H1 (cell line): ENCODE results near the gene SEL1L2. TPM values are rescaled to one million over a fixed set of nuclear protein-coding genes. Genes with fewer than 3 reads are reported as not detected.

Experiments used
- ATF2 ChIP-seq: IDR thresholded peaks from 2 replicates; pipeline ENCODE4 v1.6.1; 2012; ENCODE audit warnings: low read length, inconsistent platforms
- NANOG ChIP-seq: IDR thresholded peaks from 2 replicates; pipeline ENCODE4 v1.6.1; 2011; ENCODE audit warnings: low read length, low read depth, mild to moderate bottlenecking, inconsistent platforms; ENCODE audit not compliant: insufficient read depth, poor library complexity, severe bottlenecking
- SP2 ChIP-seq: IDR thresholded peaks from 2 replicates; pipeline ENCODE4 v1.6.1; 2012; ENCODE audit warnings: mild to moderate bottlenecking, low read length, inconsistent platforms
- TBP ChIP-seq: IDR thresholded peaks from 2 replicates; pipeline ENCODE4 v1.6.1; 2011; ENCODE audit warnings: low read depth, low read length, improper control_type of control experiment
- ZNF274 ChIP-seq: IDR thresholded peaks from 2 replicates; pipeline ENCODE4 v1.7.0; 2012; ENCODE audit warnings: low read length, borderline replicate concordance; ENCODE audit errors: extremely low read depth
- polyA plus RNA-seq, 7 experiments: library from polyadenylated mRNA; depleted of rRNA in 3 of 7; stranded (reverse) in 5 of 7; unstranded in 2 of 7; fragments of >200 nt in 5 of 7; fragments of 200-250 nt in 2 of 7; gene quantifications; 1 replicate in 5 of 7; 2 replicates in 1 of 7; 4 replicates in 1 of 7; pipeline versions ENCODE4 v1.2.1 to v1.2.3, GENCODE V29; 2011 to 2013; ENCODE audit warnings: missing spikeins in 2 of 7, mixed read lengths in 2 of 7
- total RNA-seq: library from RNA; stranded (reverse); fragmentation: NEBNext Ultra II Directional; extraction: Animal tissue kit (Norgen Biotek cat#: 25700); gene quantifications from 2 replicates; pipeline ENCODE4 v1.2.1, GENCODE V29; 2021

Gene SEL1L2
- total and polyA plus RNA-seq, 2 of the 8 experiments (the other 6 are each of a cell fraction or from before 2014, with no cell fraction given), result not detected

DNA sequence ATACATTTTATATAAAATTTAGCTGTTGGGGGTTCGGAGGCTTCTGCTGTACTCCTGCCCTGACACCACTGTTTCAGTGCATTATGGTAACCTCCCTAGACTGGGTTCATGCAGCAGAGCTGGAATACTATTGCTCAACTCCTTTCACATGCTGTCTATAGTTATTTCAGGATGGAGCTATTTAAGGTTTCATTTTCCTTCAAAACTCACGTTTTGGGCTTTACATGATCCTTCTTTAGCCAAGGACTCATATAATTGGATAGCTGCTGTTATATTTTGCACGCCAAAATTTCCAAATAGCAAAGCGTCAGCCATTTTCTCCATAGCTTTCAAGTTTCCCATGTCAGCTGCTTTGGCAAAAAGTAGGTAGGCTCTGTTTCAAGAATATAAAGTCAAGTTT is 76.8 kb downstream of the SEL1L2 start (continued):
- TF ChIP-seq TBP (no peak), ZNF274 (no peak), NANOG (no peak), SP2 (no peak), ATF2 (no peak)
